Measurements from ENCODE around the gene GTF2A2.

GTF2A2 gene

DNA sequence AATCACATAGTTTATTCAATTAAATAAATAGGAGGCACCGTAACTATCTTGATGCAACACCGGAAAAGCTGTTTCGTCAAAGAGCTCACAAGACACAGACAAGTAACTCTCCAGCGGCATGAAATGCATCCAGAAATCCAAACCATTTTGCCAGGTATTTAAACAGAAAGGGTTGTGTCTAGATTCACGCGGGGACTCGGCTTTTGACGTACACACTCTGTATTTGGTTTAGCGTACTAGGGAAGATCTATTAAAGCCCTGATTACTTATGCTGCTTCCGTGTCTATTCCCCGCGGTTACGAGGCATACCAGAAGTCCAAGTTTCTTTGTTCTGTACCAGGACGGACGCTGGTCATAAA lies 31.1 kb upstream of the GTF2A2 start:
- H3K4me1 ChIP-seq: peaks cover 6% of the 10 kb centered on the region; the same call in 1 of the 2 replicates
- H3K4me3 ChIP-seq (ENCODE audit: low read depth, low read length): peak overlapping the region; percentile 95
- peaks cover 4% of the 10 kb centered on the region for H3K36me3 ChIP-seq
- no peak for DNase-seq
- H3K9me3 ChIP-seq: no peaks in the 10 kb centered on the region
- H3K27me3 ChIP-seq: no peaks in the 10 kb centered on the region
- TF ChIP-seq, protein P1, sequence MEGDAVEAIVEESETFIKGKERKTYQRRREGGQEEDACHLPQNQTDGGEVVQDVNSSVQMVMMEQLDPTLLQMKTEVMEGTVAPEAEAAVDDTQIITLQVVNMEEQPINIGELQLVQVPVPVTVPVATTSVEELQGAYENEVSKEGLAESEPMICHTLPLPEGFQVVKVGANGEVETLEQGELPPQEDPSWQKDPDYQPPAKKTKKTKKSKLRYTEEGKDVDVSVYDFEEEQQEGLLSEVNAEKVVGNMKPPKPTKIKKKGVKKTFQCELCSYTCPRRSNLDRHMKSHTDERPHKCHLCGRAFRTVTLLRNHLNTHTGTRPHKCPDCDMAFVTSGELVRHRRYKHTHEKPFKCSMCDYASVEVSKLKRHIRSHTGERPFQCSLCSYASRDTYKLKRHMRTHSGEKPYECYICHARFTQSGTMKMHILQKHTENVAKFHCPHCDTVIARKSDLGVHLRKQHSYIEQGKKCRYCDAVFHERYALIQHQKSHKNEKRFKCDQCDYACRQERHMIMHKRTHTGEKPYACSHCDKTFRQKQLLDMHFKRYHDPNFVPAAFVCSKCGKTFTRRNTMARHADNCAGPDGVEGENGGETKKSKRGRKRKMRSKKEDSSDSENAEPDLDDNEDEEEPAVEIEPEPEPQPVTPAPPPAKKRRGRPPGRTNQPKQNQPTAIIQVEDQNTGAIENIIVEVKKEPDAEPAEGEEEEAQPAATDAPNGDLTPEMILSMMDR (IDR thresholded peaks at IDR 0.05; ENCODE audit: low read depth, low read length): no peak

DNA sequence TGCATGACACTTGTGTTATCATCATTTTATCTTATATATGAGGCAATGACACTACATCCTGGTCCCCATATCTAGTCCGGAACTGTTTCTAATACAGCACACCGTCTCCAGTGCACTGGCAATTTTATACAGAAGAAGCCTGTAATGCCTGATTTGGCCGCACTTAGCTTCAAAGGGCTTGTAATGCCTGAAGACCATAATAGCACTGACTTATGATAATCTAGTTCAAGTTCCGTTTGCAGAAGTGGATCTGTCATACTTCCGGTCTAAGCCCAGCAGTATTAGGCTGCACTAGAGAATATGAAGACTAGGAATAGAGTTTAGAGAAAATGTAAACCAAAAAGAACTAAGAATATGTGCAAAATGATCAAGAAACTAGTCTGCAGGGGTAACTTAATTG lies 30.5 kb upstream of the GTF2A2 start:
- no peaks in the 10 kb centered on the region for H3K27me3 ChIP-seq
- peaks cover 8% of the 10 kb centered on the region for H3K36me3 ChIP-seq
- H3K4me3 ChIP-seq (ENCODE audit: low read depth, low read length): peak overlapping the region; percentile 95
- no peak for DNase-seq
- H3K4me1 ChIP-seq: peaks cover 6% of the 10 kb centered on the region; the same call in 1 of the 2 replicates
- TF ChIP-seq, protein P1 (IDR thresholded peaks at IDR 0.05; ENCODE audit: low read depth, low read length): no peak
- no peaks in the 10 kb centered on the region for H3K9me3 ChIP-seq

DNA sequence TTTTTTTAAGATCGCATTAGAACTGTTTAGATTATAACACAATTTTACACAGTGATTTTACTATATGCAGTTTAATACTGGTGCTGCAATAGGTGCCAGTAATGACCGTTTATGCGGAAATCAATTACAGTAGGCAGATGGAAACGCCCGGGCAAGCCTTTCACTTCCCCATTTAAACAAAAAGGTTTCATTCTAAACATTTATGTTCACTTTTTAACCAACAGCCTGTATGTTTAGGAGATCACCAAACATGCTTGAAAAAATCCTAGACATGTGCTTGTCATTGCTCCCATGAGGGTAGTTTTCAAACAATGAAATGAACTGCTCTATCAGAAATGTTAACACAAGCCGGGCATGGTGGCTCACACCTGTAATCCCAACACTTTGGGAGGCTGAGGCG lies 29.1 kb upstream of the GTF2A2 start:
- no peak for DNase-seq
- Histone ChIP-seq H3K4me3 (ENCODE audit: low read depth, low read length) (no peak overlapping the region), H3K9me3 (no peaks in the 10 kb centered on the region), H3K27me3 (no peaks in the 10 kb centered on the region), H3K36me3 (peaks cover 11% of the 10 kb centered on the region), H3K4me1 (peaks cover 6% of the 10 kb centered on the region; the same call in 1 of the 2 replicates)
- TF ChIP-seq, protein P1 (IDR thresholded peaks at IDR 0.05; ENCODE audit: low read depth, low read length): no peak

DNA sequence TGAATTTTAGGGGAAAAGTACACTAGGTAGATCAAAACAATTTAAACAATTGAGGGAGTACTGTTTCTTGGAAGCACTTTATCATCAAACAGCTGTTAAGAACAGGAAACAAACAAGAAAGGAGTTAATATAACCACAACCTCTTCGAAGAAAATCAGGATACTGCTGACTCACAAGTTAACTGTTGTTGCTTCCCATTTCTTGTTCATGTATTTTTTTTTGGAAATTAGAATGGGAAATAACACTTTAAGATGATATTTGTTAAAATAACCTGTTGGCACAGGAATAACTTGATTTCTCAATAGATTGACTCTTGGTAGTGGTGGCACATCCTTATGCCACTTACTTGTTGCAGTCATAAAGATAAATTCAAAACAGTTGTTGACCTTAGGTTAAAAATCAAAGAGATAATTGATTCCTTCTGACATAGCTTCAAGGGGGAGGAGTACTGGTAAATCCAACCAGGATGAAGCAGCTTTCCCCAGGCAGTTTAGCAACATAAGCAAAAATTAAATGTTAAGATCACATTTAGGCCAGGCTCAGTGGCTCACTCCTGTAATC lies 28.5 kb upstream of the GTF2A2 start:
- DNase-seq: no peak
- TF ChIP-seq, protein P1 (IDR thresholded peaks at IDR 0.05; ENCODE audit: low read depth, low read length): no peak
- Histone ChIP-seq H3K27me3 (no peaks in the 10 kb centered on the region), H3K4me3 (ENCODE audit: low read depth, low read length) (no peak overlapping the region), H3K4me1 (peaks cover 6% of the 10 kb centered on the region; the same call in 1 of the 2 replicates), H3K36me3 (peaks cover 15% of the 10 kb centered on the region), H3K9me3 (no peaks in the 10 kb centered on the region)

DNA sequence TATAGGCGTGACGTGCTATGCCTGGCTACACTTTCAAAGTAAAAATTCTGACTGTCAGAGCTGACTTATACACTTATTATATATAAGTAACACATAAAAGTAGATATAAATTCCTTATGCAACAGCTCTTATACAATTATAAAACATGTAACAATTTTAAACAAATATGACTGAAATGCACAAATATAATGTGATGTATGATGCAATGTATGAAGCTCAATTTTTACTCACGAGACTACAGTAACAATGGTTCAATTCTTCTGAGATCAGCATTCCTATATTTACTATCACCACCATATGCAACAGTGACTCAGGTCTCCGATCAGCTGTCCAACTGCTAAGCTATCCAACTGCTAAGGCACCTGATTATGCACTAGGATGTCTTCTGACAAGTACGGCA lies 23.6 kb upstream of the GTF2A2 start:
- TF ChIP-seq, protein P1 (IDR thresholded peaks at IDR 0.05; ENCODE audit: low read depth, low read length): no peak

DNA sequence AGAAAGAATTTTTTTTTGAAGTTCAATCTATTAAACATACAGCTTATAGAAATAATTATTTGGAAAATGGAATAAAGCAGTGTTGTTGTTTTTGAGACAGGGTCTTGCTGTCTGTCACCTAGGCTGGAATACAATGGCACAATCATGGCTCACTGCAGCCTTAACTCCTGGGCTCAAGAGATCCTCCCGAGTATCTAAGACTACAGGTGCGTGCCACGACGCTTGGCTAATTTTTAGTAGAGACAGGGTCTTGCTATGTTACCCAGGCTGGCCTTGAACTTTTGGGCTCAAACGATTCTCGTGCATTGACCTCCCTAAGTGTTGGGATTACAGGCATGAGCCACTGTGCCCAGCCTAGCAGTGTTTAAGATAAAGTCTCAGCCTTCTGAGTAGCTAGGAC lies 23.0 kb upstream of the GTF2A2 start:
- Histone ChIP-seq H3K36me3 (peaks cover 63% of the 10 kb centered on the region), H3K9me3 (no peaks in the 10 kb centered on the region), H3K27me3 (no peaks in the 10 kb centered on the region), H3K4me3 (ENCODE audit: low read depth, low read length) (no peak overlapping the region), H3K4me1 (no peaks in the 10 kb centered on the region)
- no peak for DNase-seq
- TF ChIP-seq, protein P1 (IDR thresholded peaks at IDR 0.05; ENCODE audit: low read depth, low read length): no peak

More for the DNA sequence above, 23.6 kb upstream of the GTF2A2 start:
- no peaks in the 10 kb centered on the region; the same call in 1 of the 2 replicates for H3K4me1 ChIP-seq
- no peaks in the 10 kb centered on the region for H3K9me3 ChIP-seq
- no peak for DNase-seq
- peaks cover 58% of the 10 kb centered on the region for H3K36me3 ChIP-seq
- no peaks in the 10 kb centered on the region for H3K27me3 ChIP-seq
- H3K4me3 ChIP-seq (ENCODE audit: low read depth, low read length): no peak overlapping the region

All from BE2C (cell line).